ENCODE measurements around the gene PTGER2. TPM values are rescaled to one million over a fixed set of nuclear protein-coding genes. Genes with fewer than 3 reads are reported as not detected.

The PTGER2 gene
- total RNA-seq, 2 donors from 2014 or later: not detected

GRCh38 chr14:52279408-52279807 lies 34.7 kb upstream of the PTGER2 start:
- Histone ChIP-seq H3K4me3 (ENCODE audit: low read length) (no peak overlapping the region), H3K4me1 (ENCODE audit: control insufficient read depth, insufficient read depth, low read length) (no peaks in the 10 kb centered on the region), H3K27me3 (ENCODE audit: control insufficient read depth, insufficient read depth, low read length, poor library complexity, severe bottlenecking) (no peaks in the 10 kb centered on the region), H3K9me3 (ENCODE audit: control insufficient read depth, low read length) (no peaks in the 10 kb centered on the region), H3K36me3 (ENCODE audit: control insufficient read depth, insufficient read depth, low read length) (no peaks in the 10 kb centered on the region), H3K27ac (ENCODE audit: low read depth, low read length) (no peak overlapping the region), H3K9ac (ENCODE audit: extremely low read depth, low read length, poor library complexity, severe bottlenecking) (no peak overlapping the region)
- DNase-seq: no peak
- 79% methylated on average over 3 of the region's 3 CpGs; no CpG with 5 or more reads in 1 of the 2 experiments for WGBS, 2 experiments (ENCODE audit: insufficient coverage in 1 of 2, insufficient read length in 1 of 2)
- Mint-ChIP-seq H3K4me3 (no peak overlapping the region), H3K36me3 (ENCODE audit: low read depth) (no peaks in the 10 kb centered on the region), H3K9me3 (no peaks in the 10 kb centered on the region), H3K4me1 (peaks cover 5% of the 10 kb centered on the region), H3K27ac (no peak overlapping the region), H3K27me3 (ENCODE audit: insufficient read depth) (no peaks in the 10 kb centered on the region)
- no peak for TF ChIP-seq CTCF (conservative IDR thresholded peaks at IDR 0.05)

- Histone ChIP-seq H3K27ac (ENCODE audit: low read depth, low read length) (no peak overlapping the region), H3K27me3 (ENCODE audit: control insufficient read depth, insufficient read depth, low read length, poor library complexity, severe bottlenecking) (no peaks in the 10 kb centered on the region), H3K4me3 (ENCODE audit: low read length) (no peak overlapping the region), H3K9me3 (ENCODE audit: control insufficient read depth, low read length) (no peaks in the 10 kb centered on the region), H3K36me3 (ENCODE audit: control insufficient read depth, insufficient read depth, low read length) (no peaks in the 10 kb centered on the region), H3K9ac (ENCODE audit: extremely low read depth, low read length, poor library complexity, severe bottlenecking) (no peak overlapping the region), H3K4me1 (ENCODE audit: control insufficient read depth, insufficient read depth, low read length) (no peaks in the 10 kb centered on the region)
- H3K27me3 Mint-ChIP-seq (ENCODE audit: insufficient read depth): no peaks in the 10 kb centered on the region
- no peak for DNase-seq
- 67 to 75% methylated on average over 1 to 2 of the region's 2 CpGs for WGBS, 2 experiments (ENCODE audit: insufficient coverage in 1 of 2, insufficient read length in 1 of 2)
- H3K36me3 Mint-ChIP-seq (ENCODE audit: low read depth): no peaks in the 10 kb centered on the region
- no peak for TF ChIP-seq CTCF (conservative IDR thresholded peaks at IDR 0.05)
- no peaks in the 10 kb centered on the region for H3K9me3 Mint-ChIP-seq
- no peak overlapping the region for H3K4me3 Mint-ChIP-seq
- no peak overlapping the region for H3K27ac Mint-ChIP-seq
- H3K4me1 Mint-ChIP-seq: peaks cover 11% of the 10 kb centered on the region
These were observed 31.0 kb upstream of the PTGER2 start for GRCh38 chr14:52283099-52283498.

- Mint-ChIP-seq H3K4me1 (peaks cover 8% of the 10 kb centered on the region), H3K4me3 (no peak overlapping the region), H3K27me3 (ENCODE audit: insufficient read depth) (no peaks in the 10 kb centered on the region), H3K36me3 (ENCODE audit: low read depth) (no peaks in the 10 kb centered on the region), H3K9me3 (no peaks in the 10 kb centered on the region), H3K27ac (no peak overlapping the region)
- no peak for TF ChIP-seq CTCF (conservative IDR thresholded peaks at IDR 0.05)
- H3K4me1 ChIP-seq (ENCODE audit: control insufficient read depth, insufficient read depth, low read length): no peaks in the 10 kb centered on the region
- H3K4me3 ChIP-seq (ENCODE audit: low read length): no peak overlapping the region
- no peak overlapping the region for H3K9ac ChIP-seq (ENCODE audit: extremely low read depth, low read length, poor library complexity, severe bottlenecking)
- no peaks in the 10 kb centered on the region for H3K9me3 ChIP-seq (ENCODE audit: control insufficient read depth, low read length)
- no peaks in the 10 kb centered on the region for H3K36me3 ChIP-seq (ENCODE audit: control insufficient read depth, insufficient read depth, low read length)
- no peak for DNase-seq
- no peak overlapping the region for H3K27ac ChIP-seq (ENCODE audit: low read depth, low read length)
- no peaks in the 10 kb centered on the region for H3K27me3 ChIP-seq (ENCODE audit: control insufficient read depth, insufficient read depth, low read length, poor library complexity, severe bottlenecking)
- 94% methylated on average over 2 to 4 of the region's 4 CpGs for WGBS, 2 experiments (ENCODE audit: insufficient coverage in 1 of 2, insufficient read length in 1 of 2)
These were observed 27.2 kb upstream of the PTGER2 start for GRCh38 chr14:52286661-52287649.
